ENCODE measurements around the gene CIRBP. TPM values are rescaled to one million over a fixed set of nuclear protein-coding genes. Genes with fewer than 3 reads are reported as not detected.

The CIRBP gene
- total RNA-seq, 1 experiment from 2014 or later = 66.6 TPM

DNA sequence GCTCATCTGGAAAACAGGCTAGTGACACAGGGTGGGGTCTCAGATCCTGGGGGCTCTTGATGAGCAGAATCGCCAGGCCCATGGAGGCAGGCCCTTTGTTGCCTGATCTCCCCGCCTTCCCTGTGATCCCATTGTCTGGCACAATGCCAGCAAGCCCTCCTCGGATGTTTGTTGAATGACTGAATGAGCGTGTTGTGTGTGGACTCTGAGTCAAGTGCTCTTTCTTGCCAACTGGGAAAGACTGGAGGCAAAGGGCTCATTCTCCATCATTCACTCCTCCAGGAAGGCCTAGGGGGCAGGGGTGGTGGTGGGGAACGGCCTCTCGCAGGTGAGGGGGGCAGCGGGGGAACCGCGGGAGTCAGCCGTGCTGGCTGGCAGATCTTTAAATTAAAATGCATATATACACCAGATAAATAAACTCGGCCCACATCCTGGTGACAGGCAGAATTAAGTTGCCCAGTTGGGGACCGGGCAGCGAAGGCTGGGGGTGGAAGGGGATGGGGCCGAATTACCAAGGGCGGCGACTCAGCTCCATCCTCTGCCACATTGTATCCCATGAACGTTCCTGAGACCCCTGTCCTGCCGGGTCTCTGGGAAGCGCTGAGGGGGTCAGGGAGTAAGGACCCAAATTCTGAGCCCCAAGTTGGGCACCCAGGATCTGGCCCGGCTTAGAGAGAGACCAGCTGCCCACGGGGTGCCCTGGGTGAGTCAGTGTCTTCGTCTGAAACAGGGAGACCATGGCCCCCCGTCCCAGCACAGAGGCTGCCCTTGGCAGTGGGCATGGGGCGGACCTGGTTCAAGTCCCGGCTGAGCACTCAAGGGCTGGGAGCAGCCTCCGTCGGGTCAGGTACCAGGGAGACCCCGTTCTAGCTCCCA lies 41.1 kb downstream of the CIRBP start:
- TF ChIP-seq, protein P1, sequence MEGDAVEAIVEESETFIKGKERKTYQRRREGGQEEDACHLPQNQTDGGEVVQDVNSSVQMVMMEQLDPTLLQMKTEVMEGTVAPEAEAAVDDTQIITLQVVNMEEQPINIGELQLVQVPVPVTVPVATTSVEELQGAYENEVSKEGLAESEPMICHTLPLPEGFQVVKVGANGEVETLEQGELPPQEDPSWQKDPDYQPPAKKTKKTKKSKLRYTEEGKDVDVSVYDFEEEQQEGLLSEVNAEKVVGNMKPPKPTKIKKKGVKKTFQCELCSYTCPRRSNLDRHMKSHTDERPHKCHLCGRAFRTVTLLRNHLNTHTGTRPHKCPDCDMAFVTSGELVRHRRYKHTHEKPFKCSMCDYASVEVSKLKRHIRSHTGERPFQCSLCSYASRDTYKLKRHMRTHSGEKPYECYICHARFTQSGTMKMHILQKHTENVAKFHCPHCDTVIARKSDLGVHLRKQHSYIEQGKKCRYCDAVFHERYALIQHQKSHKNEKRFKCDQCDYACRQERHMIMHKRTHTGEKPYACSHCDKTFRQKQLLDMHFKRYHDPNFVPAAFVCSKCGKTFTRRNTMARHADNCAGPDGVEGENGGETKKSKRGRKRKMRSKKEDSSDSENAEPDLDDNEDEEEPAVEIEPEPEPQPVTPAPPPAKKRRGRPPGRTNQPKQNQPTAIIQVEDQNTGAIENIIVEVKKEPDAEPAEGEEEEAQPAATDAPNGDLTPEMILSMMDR (IDR thresholded peaks at IDR 0.05) = no peak
- TF ChIP-seq SIN3A (IDR thresholded peaks at IDR 0.05; ENCODE audit: borderline replicate concordance, insufficient read depth, low read depth, low read length) (no peak), POLR2AphosphoS5 (IDR thresholded peaks at IDR 0.05; ENCODE audit: low read depth, low read length) (no peak), TCF7L2 (IDR thresholded peaks at IDR 0.05; ENCODE audit: low read depth, low read length) (no peak)
- TF ChIP-seq, protein P2, sequence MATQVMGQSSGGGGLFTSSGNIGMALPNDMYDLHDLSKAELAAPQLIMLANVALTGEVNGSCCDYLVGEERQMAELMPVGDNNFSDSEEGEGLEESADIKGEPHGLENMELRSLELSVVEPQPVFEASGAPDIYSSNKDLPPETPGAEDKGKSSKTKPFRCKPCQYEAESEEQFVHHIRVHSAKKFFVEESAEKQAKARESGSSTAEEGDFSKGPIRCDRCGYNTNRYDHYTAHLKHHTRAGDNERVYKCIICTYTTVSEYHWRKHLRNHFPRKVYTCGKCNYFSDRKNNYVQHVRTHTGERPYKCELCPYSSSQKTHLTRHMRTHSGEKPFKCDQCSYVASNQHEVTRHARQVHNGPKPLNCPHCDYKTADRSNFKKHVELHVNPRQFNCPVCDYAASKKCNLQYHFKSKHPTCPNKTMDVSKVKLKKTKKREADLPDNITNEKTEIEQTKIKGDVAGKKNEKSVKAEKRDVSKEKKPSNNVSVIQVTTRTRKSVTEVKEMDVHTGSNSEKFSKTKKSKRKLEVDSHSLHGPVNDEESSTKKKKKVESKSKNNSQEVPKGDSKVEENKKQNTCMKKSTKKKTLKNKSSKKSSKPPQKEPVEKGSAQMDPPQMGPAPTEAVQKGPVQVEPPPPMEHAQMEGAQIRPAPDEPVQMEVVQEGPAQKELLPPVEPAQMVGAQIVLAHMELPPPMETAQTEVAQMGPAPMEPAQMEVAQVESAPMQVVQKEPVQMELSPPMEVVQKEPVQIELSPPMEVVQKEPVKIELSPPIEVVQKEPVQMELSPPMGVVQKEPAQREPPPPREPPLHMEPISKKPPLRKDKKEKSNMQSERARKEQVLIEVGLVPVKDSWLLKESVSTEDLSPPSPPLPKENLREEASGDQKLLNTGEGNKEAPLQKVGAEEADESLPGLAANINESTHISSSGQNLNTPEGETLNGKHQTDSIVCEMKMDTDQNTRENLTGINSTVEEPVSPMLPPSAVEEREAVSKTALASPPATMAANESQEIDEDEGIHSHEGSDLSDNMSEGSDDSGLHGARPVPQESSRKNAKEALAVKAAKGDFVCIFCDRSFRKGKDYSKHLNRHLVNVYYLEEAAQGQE (IDR thresholded peaks at IDR 0.05; ENCODE audit: insufficient read depth in 1 of 2, low read depth in 2 of 2, low read length in 1 of 2) = no peak
- H3K36me3 ChIP-seq (ENCODE audit: control insufficient read depth, insufficient read depth, low read length) = no peaks in the 10 kb centered on the region
- POLR2A ChIA-PET = interaction anchor here (0.5 kb wide), 1 partner anchor 65 kb away, joined by 4 read pairs; no protein-coding TSS in a partner anchor
- no peak overlapping the region for H3K27ac ChIP-seq (ENCODE audit: low read length)
- H3K4me3 ChIP-seq (ENCODE audit: low read depth in 2 of 2, low read length in 2 of 2) = no peak overlapping the region
- DNase-seq (ENCODE audit: low read depth, low spot score) (no peak), ATAC-seq (no peak)
- H3K9me3 ChIP-seq (ENCODE audit: control insufficient read depth, insufficient read depth, low read depth, low read length) = no peaks in the 10 kb centered on the region
- BruUV-seq (replicated peaks) = no TSS peak
- in situ Hi-C loops (cut with HindIII; ENCODE audit: low pct_unique_long_range_greater_than_20kb, low sequenced_read_pairs) = no loop called here
- CTCF ChIA-PET = interaction anchor here (0.6 kb wide), 1 partner anchor 558 kb away, joined by 4 read pairs; no protein-coding TSS in a partner anchor
- H3K4me1 ChIP-seq (ENCODE audit: control insufficient read depth, insufficient read depth, low read length) = peaks cover 30% of the 10 kb centered on the region
- no peaks in the 10 kb centered on the region for H3K27me3 ChIP-seq (ENCODE audit: control insufficient read depth, insufficient read depth, low read length)
- intact Hi-C loops (cut with micrococcal nuclease; ENCODE audit: unreplicated experiment) = no loop called here

DNA sequence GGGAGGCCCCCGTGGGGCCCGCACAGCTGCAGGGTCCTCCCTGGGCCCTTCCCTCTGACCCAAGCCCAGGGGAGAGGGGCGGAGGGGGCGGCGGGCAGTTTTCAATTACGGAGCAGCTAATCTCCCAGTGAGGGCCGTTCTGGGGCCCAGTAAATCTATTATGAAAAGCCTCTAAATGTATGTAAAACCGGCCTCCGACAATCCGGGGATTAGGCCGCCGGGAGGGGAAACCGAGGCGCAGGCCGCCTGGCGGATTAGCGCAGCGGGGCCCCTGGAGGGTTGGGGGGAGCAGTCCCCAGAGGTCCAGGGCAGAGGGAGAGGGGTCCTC lies 41.7 kb downstream of the CIRBP start:
- POLR2A ChIA-PET = interaction anchor here (0.6 kb wide), 1 partner anchor 1566 kb away, joined by 3 read pairs; no protein-coding TSS in a partner anchor
- Histone ChIP-seq H3K4me3 (ENCODE audit: low read depth in 2 of 2, low read length in 2 of 2) (no peak overlapping the region), H3K9me3 (ENCODE audit: control insufficient read depth, insufficient read depth, low read depth, low read length) (no peaks in the 10 kb centered on the region), H3K27ac (ENCODE audit: low read length) (no peak overlapping the region), H3K36me3 (ENCODE audit: control insufficient read depth, insufficient read depth, low read length) (no peaks in the 10 kb centered on the region), H3K27me3 (ENCODE audit: control insufficient read depth, insufficient read depth, low read length) (no peaks in the 10 kb centered on the region), H3K4me1 (ENCODE audit: control insufficient read depth, insufficient read depth, low read length) (peaks cover 30% of the 10 kb centered on the region)
- CTCF ChIA-PET = no interaction called here
- no peak for ATAC-seq
- TF ChIP-seq, protein P2 (IDR thresholded peaks at IDR 0.05; ENCODE audit: insufficient read depth in 1 of 2, low read depth in 2 of 2, low read length in 1 of 2) = no peak
- TF ChIP-seq, protein P1 (IDR thresholded peaks at IDR 0.05) = no peak
- TF ChIP-seq POLR2AphosphoS5 (IDR thresholded peaks at IDR 0.05; ENCODE audit: low read depth, low read length) (no peak), SIN3A (IDR thresholded peaks at IDR 0.05; ENCODE audit: borderline replicate concordance, insufficient read depth, low read depth, low read length) (no peak), TCF7L2 (IDR thresholded peaks at IDR 0.05; ENCODE audit: low read depth, low read length) (no peak)
- no TSS peak for BruUV-seq (replicated peaks)
- in situ Hi-C loops (cut with HindIII; ENCODE audit: low pct_unique_long_range_greater_than_20kb, low sequenced_read_pairs) = no loop called here
- intact Hi-C loops (cut with micrococcal nuclease; ENCODE audit: unreplicated experiment) = no loop called here
- DNase-seq (ENCODE audit: low read depth, low spot score) = no peak

Data from Panc1 (cell line).